ENCODE measurements around the gene PLCXD3.

The PLCXD3 gene, protein sequence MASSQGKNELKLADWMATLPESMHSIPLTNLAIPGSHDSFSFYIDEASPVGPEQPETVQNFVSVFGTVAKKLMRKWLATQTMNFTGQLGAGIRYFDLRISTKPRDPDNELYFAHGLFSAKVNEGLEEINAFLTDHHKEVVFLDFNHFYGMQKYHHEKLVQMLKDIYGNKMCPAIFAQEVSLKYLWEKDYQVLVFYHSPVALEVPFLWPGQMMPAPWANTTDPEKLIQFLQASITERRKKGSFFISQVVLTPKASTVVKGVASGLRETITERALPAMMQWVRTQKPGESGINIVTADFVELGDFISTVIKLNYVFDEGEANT

DNA sequence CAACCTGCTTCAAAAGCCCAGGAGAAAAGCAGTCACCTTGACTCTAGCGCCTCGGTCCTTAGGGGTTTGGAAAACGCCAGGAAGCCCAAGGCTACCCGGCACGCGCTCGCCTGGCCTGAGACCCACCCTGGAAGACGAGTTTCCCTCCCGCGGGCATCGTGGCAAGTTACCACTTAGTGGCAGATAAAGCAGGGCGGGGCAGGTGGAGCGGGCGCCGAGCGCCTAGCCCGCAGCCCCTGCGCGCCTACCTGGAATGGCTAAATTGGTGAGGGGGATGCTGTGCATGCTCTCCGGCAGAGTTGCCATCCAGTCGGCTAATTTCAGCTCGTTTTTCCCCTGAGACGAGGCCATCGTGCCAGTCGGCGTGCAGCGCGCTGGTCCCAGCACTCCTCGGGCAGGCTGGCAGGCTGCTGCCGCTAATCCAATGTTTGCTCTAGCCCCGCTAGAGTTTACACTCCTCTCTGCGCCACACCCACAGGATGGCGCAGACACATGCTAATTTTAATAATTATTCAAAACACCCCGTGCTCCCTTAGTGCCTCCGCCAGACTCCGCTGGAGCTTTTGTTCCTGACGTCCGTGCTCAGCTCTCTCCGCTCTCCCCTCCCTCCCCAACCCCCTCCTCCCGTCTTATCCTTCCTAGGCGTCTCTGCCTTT lies at the start of gene PLCXD3:
Gene PLCXD3 (minus strand): TSS at position 426 of the 656 bp plus-strand sequence. CDS start 75 bp downstream, at position 351.
- H3K79me2 ChIP-seq (ENCODE audit: low read length): no peaks in the 10 kb centered on the region
- no peak within 1 kb of the TSS for H3K4me2 ChIP-seq (ENCODE audit: low read length)
- no peak within 1 kb of the TSS for H3K9ac ChIP-seq (ENCODE audit: low read length)
- no peak within 1 kb of the TSS for H3K4me3 ChIP-seq (ENCODE audit: low read length)
- TF ChIP-seq, protein P1, sequence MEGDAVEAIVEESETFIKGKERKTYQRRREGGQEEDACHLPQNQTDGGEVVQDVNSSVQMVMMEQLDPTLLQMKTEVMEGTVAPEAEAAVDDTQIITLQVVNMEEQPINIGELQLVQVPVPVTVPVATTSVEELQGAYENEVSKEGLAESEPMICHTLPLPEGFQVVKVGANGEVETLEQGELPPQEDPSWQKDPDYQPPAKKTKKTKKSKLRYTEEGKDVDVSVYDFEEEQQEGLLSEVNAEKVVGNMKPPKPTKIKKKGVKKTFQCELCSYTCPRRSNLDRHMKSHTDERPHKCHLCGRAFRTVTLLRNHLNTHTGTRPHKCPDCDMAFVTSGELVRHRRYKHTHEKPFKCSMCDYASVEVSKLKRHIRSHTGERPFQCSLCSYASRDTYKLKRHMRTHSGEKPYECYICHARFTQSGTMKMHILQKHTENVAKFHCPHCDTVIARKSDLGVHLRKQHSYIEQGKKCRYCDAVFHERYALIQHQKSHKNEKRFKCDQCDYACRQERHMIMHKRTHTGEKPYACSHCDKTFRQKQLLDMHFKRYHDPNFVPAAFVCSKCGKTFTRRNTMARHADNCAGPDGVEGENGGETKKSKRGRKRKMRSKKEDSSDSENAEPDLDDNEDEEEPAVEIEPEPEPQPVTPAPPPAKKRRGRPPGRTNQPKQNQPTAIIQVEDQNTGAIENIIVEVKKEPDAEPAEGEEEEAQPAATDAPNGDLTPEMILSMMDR (IDR thresholded peaks at IDR 0.05; ENCODE audit: low read depth, low read length): no peak
- no peak for TF ChIP-seq EZH2phosphoT487 (IDR thresholded peaks at IDR 0.05; ENCODE audit: low read depth)
- H3K36me3 ChIP-seq (replicated peaks; ENCODE audit: low read depth, low read length): no peaks in the 10 kb centered on the region
- no peaks in the 10 kb centered on the region for H4K20me1 ChIP-seq (ENCODE audit: insufficient read depth, low read length)
- no peaks in the 10 kb centered on the region for H3K27me3 ChIP-seq (ENCODE audit: low read depth, low read length)
- H2AFZ ChIP-seq (ENCODE audit: low read depth, low read length): no peak within 1 kb of the TSS
- H3K9me3 ChIP-seq (ENCODE audit: insufficient read depth, low read length): no peaks in the 10 kb centered on the region
- no peaks in the 10 kb centered on the region for H3K4me1 ChIP-seq (ENCODE audit: low read length)
- no peak within 1 kb of the TSS for H3K27ac ChIP-seq (ENCODE audit: low read length)

DNA sequence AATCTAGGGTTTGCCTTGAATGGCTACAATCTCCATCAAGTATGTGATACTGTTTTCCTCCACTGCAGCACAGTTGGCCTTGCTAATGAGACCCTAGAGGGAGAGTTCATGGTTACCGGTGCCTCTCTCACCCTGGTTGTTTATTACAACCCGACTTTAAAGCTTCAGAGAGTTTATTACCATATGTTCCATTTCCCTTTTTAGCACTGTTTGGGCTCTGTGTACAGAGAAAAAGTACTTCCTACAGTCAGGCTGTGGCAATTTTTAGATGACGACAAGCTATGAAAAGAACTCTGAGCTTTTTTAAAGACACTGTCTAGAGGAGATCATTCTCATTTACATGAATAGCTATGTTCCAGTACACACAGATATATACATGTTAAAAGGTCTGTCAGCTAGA lies 48.8 kb upstream of the PLCXD3 start:
- no peaks in the 10 kb centered on the region for H3K79me2 ChIP-seq (ENCODE audit: low read length)
- H3K4me3 ChIP-seq (ENCODE audit: low read length): no peak overlapping the region
- no peaks in the 10 kb centered on the region for H4K20me1 ChIP-seq (ENCODE audit: insufficient read depth, low read length)
- TF ChIP-seq, protein P1 (IDR thresholded peaks at IDR 0.05; ENCODE audit: low read depth, low read length): no peak
- TF ChIP-seq EZH2phosphoT487 (IDR thresholded peaks at IDR 0.05; ENCODE audit: low read depth): no peak
- H3K27me3 ChIP-seq (ENCODE audit: low read depth, low read length): no peaks in the 10 kb centered on the region
- H3K9ac ChIP-seq (ENCODE audit: low read length): no peak overlapping the region
- no peaks in the 10 kb centered on the region for H3K36me3 ChIP-seq (replicated peaks; ENCODE audit: low read depth, low read length)
- no peak overlapping the region for H2AFZ ChIP-seq (ENCODE audit: low read depth, low read length)
- no peaks in the 10 kb centered on the region for H3K4me1 ChIP-seq (ENCODE audit: low read length)
- H3K9me3 ChIP-seq (ENCODE audit: insufficient read depth, low read length): no peaks in the 10 kb centered on the region
- no peak overlapping the region for H3K4me2 ChIP-seq (ENCODE audit: low read length)
- no peak overlapping the region for H3K27ac ChIP-seq (ENCODE audit: low read length)

DNA sequence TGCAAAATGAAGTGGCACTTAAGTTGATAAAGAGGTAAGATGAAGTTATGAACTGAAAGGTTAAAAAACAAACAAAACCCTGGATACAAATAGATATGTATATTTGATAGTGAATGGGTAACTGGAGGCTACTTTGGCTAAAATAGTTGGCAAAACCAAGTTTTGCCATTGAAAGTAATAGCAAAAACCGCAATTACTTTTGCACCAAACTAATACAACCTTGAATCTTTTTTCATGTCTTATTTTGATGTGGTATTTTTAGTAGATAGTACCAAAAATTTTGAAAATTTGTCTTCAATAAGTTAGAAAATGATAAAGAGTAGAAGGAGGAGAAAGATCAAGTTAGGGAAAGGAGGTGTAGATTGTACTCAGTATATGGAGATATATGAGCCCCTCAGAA lies 47.9 kb upstream of the PLCXD3 start:
- H3K4me1 ChIP-seq (ENCODE audit: low read length): no peaks in the 10 kb centered on the region
- no peak overlapping the region for H3K4me2 ChIP-seq (ENCODE audit: low read length)
- H3K27ac ChIP-seq (ENCODE audit: low read length): no peak overlapping the region
- TF ChIP-seq EZH2phosphoT487 (IDR thresholded peaks at IDR 0.05; ENCODE audit: low read depth): no peak
- TF ChIP-seq, protein P1 (IDR thresholded peaks at IDR 0.05; ENCODE audit: low read depth, low read length): no peak
- no peak overlapping the region for H3K4me3 ChIP-seq (ENCODE audit: low read length)
- H4K20me1 ChIP-seq (ENCODE audit: insufficient read depth, low read length): no peaks in the 10 kb centered on the region
- H2AFZ ChIP-seq (ENCODE audit: low read depth, low read length): no peak overlapping the region
- H3K9ac ChIP-seq (ENCODE audit: low read length): no peak overlapping the region
- no peaks in the 10 kb centered on the region for H3K27me3 ChIP-seq (ENCODE audit: low read depth, low read length)
- H3K36me3 ChIP-seq (replicated peaks; ENCODE audit: low read depth, low read length): no peaks in the 10 kb centered on the region
- no peaks in the 10 kb centered on the region for H3K79me2 ChIP-seq (ENCODE audit: low read length)
- no peaks in the 10 kb centered on the region for H3K9me3 ChIP-seq (ENCODE audit: insufficient read depth, low read length)

DNA sequence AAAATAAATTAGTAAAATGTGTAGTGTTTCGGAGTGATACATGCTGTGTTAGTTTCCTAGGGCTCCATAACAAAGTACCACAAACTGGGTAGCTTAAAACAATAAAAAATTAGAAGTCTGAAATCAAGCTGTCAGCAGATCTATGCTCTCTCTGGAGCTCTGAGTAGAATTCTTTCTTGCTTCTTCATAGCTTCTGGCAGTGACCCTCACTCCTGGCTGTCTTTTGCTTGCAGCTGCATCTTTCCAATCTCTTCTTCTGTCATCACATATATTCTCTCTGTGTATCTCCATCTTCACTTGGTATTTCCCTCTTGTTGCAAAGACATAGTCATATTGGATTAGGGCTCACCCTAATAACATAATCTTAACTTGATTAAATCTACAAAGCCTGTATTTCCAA lies 37.6 kb upstream of the PLCXD3 start:
- TF ChIP-seq, protein P1 (IDR thresholded peaks at IDR 0.05; ENCODE audit: low read depth, low read length): no peak
- TF ChIP-seq EZH2phosphoT487 (IDR thresholded peaks at IDR 0.05; ENCODE audit: low read depth): no peak
- Histone ChIP-seq H3K27me3 (ENCODE audit: low read depth, low read length) (no peaks in the 10 kb centered on the region), H2AFZ (ENCODE audit: low read depth, low read length) (no peak overlapping the region), H3K9me3 (ENCODE audit: insufficient read depth, low read length) (no peaks in the 10 kb centered on the region), H4K20me1 (ENCODE audit: insufficient read depth, low read length) (no peaks in the 10 kb centered on the region), H3K27ac (ENCODE audit: low read length) (no peak overlapping the region), H3K36me3 (replicated peaks; ENCODE audit: low read depth, low read length) (no peaks in the 10 kb centered on the region), H3K9ac (ENCODE audit: low read length) (no peak overlapping the region), H3K4me2 (ENCODE audit: low read length) (no peak overlapping the region), H3K4me3 (ENCODE audit: low read length) (no peak overlapping the region), H3K4me1 (ENCODE audit: low read length) (no peaks in the 10 kb centered on the region), H3K79me2 (ENCODE audit: low read length) (no peaks in the 10 kb centered on the region)
